Measurements from ENCODE around the gene LAPTM5.

The LAPTM5 gene

GRCh38 chr1:30726773-30727684 lies 30.5 kb downstream of the LAPTM5 start:
- DNase-seq: no peak

DNA sequence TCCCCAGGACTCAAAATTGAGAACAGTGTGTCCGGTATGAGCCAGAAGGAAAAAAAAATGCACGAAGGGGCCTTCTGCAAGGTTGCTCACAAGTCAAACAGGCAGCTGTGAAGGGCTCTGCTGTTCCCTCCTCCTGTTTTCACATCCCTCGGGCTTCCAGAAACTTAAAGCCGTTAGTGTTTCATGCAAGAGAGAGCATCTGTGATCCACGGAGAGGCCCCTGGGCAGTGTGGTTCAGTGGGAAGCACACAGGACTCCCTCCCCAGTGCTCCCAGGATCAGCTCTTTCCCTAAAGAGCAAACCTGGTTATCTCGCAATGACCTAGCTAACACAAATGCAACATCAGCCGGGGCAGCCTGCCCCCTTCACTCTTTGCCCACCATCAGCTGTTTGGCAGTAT lies 31.3 kb downstream of the LAPTM5 start:
- no peak for DNase-seq

- DNase-seq: no peak
These were observed 32.0 kb downstream of the LAPTM5 start for GRCh38 chr1:30725450-30726095.

DNA sequence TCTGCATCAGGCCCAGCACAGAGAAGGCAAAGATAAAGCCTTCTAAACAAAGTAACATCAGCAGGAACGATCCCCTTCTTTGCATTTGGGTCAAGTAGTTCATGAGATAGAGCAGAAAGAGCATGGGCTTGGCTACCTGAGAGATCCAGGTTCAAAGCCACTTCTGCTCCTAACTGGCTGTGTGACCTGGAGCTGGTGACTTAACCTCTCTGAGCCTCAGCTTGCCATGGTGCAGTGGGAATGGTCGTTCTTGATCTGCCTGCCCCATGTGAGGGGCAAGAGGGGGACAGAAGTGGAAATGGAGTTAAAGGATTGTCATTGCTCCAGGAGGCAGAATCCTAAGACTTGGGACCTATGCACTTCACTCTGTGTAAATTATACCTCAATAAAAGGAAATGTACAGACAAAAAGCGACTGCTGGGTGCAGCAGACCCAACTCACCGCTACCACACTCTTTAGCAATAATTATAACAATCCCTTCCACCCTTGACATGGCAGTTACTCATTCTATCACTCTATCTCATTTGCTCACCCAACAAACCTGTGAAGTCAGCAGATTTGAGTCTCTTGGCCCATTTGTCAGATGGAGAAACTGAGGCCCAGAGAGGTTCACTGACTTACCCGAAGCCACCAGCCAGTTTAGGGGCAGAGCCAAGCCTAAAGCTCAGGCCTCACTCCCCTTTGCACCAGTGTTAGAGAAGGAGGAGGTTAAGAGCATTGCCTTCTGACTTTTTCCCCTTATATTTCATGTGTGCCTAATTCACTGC lies 32.7 kb downstream of the LAPTM5 start:
- no peak for DNase-seq

DNA sequence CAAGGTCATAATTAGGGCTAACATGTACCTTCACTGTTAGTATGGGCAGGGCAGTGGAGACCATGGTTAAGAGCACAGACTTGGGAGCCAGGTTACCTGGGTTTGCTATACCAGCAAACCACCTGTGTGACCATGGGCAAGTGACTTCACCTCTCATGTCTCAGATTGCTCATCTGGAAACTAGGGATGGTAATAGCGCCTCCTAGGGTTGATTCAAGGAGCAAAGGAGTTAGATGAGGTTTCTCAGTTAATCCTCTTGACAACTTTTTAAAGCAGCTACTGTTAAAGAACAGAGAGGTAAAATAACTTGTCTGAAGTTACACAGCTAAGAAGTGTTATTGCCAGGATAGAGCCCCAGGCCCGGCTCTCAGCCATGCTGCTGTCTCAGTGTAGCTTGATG lies 33.4 kb downstream of the LAPTM5 start:
- DNase-seq: no peak

- no peak for DNase-seq
These were observed 34.2 kb downstream of the LAPTM5 start, which contains the start of gene MATN1 for GRCh38 chr1:30723331-30723755. Gene MATN1 (minus strand): TSS chr1:30723585. CDS start chr1:30723551, 34 bp downstream.

GRCh38 chr1:30721812-30722537 lies 35.6 kb downstream of the LAPTM5 start:
- DNase-seq: no peak

- DNase-seq: no peak
These were observed 36.2 kb downstream of the LAPTM5 start for GRCh38 chr1:30721341-30721793.

- DNase-seq: no peak
These were observed 37.0 kb downstream of the LAPTM5 start for GRCh38 chr1:30720271-30721223.

- no peak for DNase-seq
These were observed 37.9 kb downstream of the LAPTM5 start for GRCh38 chr1:30719406-30720270.

- DNase-seq: peak; percentile 83
These were observed 38.8 kb downstream of the LAPTM5 start for GRCh38 chr1:30718636-30719405.

- DNase-seq: peak; percentile 100
These were observed 39.4 kb downstream of the LAPTM5 start for GRCh38 chr1:30718091-30718635.

GRCh38 chr1:30716646-30717045 lies 40.9 kb downstream of the LAPTM5 start:
- DNase-seq: no peak

DNA sequence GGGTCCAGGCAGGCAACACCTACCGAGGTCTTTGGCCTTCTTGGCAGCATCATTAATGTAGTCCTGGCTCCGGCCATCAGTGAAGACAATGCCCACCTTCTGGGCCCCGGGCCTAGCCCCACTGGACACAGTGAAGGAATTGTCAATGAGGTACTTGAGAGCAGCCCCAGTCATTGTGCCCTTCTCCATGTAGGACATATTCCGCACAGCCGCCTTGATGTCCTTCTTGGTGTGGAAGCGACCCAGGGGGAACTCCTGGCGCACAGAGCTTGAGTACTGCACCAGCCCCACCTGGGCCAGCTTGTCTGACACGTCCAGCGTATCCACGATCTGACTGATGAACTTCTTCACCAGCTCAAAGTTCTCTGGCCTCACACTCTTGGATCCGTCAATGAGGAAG lies 41.7 kb downstream of the LAPTM5 start:
- DNase-seq: no peak

GRCh38 chr1:30715216-30715615 lies 42.4 kb downstream of the LAPTM5 start:
- DNase-seq: no peak

DNA sequence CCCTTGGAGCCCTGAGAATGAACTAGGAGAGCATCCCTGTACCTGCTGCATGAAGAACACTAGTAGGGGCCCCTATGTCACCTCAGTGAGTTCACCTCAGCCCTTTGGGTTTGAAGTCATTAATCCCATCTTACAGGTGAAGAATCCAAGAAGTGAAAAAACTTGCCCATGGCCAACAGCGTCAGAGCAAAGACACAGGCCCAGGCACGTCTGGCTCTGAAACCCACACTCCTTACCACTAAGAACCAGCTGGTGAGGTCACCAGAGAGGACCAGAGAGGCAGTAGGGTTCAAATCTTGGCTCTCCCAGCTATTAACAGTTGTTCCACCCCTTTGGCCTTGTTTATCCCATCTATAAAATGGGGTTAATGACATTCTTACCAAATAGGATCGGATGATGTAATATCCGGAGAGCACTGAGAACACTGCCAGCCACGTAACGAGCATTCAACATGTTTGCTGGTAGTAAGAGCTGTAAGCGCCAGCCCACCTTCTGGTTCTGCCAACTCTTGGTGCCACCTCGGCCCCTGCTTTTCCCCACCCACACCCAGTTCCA lies 43.0 kb downstream of the LAPTM5 start:
- DNase-seq: no peak

DNA sequence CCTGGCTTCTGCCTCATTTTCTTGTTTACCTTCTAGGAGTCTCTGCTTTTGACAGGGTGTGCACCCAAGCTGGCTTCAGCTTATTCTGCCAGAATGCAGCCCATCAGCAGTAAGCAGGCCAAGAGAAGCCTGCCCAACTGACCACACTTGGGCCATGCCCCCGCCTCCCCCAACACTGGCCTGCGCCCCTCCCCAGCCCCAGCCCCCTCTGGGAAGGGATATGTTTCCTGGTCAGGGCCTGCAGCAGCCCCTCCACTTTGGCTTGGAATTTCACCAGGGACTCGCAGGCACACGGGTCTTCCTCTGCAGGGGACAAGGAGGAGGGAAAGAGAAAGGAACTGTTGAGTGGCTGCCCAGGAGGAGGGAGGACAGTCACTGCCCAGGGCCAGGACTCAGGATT lies 43.5 kb downstream of the LAPTM5 start:
- DNase-seq: no peak

GRCh38 chr1:30713311-30713710 lies 44.3 kb downstream of the LAPTM5 start:
- DNase-seq: no peak

DNA sequence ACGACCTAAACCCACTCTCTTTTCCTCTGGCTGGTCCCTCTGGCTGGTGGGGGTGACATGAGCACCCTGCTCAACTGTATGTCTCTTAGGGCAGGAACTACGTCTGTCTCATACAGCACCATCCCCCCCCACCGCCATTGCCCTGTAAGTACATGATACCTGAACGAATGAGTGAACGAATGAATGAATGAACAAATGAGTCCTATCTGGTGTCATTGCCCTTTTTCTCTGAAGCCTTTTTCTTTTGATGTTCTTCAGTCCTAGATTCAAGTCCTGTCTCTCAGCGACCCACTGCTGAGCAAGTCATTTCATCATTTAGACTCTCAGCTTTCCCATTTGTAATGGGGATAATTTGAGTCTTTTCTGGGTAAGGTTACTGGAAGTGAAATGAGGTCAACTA lies 45.0 kb downstream of the LAPTM5 start:
- no peak for DNase-seq
